ENCODE results near the gene ACSS1.

Gene ACSS1

GRCh38 chr20:25046181-25046641, 11.7 kb downstream of the ACSS1 start:
- no peak for DNase-seq (ENCODE audit: low read depth in 3 of 3)

- DNase-seq (ENCODE audit: low read depth in 3 of 3), result no peak
Measured at GRCh38 chr20:25045343-25045712, 12.6 kb downstream of the ACSS1 start.

DNA sequence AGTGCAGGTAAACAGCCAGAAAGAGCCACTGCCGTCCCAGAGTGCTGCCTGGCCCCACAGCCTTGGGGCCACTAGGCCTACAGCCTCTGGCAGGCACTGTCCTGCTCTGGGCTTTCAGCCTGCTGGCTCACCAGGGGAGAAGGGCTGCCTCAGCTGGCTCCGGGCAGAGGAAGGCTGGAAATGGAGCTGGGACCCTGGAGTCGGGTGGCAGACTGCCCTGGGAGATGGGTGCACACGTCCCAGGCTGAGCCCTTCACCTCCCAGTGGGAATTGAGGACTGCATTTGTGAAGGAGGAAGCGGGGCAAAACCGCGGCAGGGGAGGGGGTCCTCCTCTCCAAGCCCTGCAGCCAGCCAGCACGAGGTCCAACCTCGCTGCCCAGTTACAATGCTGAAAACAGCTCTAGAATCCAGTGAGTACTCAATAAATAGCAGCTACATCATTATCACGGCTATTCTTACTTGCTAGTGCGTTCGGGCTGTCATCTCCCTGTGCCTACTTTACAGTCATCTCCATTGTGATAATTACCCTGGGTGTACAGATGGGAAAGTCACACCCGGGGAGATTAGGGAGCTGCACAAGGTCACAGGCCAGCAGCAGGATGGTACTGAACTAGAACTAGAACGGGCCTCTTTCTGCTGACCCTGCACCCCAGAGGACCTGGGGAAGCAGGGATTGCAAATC, 13.1 kb downstream of the ACSS1 start:
- DNase-seq (ENCODE audit: low read depth in 3 of 3), result no peak

DNA sequence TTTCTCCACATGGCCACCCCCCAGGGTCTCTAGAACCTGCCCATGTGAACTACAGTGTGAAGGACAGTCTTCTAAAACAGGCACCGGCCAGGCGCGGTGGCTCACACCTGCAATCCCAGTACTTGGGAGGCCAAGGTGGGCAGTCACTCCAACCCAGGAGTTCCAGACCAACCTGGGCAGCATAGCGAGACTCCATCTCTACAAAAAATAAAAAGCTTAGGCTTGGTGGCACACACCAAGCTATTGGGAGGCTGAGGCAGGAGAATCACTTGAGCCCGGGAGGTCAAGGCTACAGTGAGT, 13.7 kb downstream of the ACSS1 start:
- DNase-seq (ENCODE audit: low read depth in 3 of 3), result no peak

DNA sequence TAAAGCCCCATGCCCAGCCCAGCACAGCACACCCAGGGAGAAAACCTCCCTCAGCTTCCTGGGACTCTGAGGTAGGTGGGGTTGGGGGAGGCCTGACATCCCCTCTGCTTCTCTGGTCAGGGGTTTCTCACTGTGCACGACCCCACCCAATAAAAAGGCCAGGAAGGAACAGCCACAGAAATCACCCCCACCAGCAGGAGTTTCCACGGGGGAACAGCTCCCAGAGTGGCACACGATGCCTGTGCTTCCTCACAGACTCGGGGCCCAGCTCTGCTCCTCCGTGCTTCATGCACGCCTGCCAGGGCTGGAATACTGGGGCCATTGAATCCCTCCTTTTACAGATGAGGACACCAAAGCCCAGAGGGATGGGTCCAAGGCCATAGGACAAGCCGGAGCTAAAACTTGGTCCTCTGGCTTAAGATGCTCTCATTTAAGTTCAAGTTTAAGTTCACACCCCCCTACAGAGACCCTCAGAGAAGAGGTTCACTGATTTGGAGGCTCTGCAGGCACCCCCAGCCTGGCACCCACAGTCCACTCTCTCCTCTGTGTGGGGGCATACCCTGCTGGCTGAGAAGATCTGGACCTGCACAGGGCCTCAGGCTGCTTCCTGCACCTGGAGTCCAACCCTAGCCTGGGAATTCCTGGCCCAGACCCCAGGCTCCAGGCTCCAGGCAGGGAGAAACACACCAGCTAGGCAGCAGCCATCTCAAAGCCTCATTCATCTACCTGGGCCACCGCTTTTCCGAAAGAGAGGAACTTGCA, 14.3 kb downstream of the ACSS1 start:
- no peak for DNase-seq (ENCODE audit: low read depth in 3 of 3)

DNA sequence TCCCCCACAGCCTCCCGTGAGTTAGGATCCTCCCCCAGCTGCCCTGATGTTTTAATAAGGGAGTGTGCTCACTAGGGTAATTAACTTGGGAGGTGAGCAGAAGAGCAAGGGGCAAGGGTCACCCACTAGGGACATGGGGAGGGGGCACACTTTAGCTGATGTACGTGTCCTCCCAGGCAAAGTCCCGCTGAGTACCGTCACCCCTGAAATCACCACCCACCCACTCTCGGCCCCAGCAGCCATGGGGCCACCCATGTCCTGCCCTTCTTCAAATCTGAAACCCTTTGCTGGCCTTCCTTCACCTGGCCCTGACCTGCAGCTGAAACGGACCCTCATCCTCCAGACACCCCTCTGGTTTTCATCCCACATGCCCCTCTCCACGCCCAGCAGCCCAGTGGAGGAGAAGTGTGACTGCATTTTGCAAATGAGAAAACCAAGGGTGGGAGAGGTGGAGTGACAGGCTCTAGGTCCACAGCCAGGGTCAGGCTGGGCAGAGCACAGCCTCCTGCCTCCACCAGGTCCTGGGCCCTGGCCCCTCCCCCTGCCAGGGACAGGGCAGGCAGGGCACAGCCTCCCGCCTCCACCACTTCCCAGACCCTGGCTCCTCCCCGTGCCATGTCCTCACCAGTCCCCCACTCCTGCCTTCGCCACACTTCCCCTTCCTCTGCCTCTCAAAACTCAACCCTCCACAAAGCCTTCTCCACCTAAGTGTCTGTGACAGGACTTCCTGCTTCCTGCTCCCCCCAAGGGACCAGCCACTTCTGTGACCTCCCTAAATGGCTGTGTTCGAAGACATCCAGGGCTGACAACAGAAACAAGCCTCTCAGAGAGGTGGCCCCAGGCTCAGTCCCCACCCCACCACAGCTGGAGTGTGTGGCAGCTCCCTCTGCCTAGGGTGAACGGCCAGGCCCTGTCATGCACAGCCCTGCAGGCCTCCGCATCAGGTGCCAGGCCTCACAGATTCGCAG, 15.1 kb downstream of the ACSS1 start:
- no peak for DNase-seq (ENCODE audit: low read depth in 3 of 3)

DNA sequence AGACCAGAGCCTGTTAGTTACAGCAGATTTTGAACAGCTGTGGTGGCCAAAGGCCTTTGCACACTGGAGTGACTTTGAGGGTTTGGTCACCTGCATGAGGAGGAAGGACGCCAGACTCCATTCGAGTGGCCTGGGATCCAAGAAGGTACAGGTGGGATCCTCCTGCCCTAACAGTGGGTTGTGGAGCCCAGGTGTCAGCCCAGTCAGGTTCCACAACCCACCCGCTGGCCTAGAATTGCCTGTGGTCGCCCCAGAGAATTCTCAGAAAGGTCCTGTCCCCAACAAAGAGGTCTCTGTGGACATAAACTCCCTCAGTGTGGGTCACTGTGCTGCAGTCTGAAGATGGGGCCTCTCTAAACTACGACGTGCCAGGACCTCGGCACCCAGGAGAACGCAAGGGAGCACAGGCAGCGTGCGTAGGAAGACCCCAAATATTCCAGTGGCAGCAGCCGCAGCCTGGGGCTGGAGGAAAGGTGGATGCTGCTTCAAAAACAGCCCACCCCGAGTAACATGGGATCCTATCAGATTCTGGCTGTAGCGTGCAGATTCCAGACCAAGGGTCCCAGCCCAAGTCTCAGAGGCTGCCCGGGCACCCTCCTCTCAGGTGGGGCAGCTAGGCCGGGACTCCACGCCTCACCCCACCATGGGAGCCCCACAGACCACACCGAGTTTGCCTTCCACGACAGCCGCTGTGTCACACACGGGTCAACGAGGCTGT, 16.0 kb downstream of the ACSS1 start:
- DNase-seq (ENCODE audit: low read depth in 3 of 3), result no peak

DNA sequence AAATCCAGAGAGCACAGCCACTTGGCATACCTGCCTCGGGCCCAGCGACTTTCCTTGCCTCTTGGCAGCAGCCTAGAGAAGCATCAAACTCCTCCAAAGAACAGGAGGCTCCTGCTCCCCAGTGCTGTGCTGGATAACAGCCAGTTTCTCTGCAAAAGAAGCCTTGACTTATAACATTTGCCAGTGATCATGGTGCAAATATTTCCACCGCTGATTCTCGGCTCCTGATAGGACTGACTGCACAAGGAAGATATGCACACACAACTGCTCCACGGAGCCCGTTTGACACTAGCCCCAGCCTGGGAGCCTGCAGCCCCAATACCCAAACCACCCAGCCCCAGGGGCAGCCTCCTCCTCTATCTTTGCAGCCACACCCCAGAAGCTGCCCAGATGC, 17.5 kb downstream of the ACSS1 start:
- no peak for DNase-seq (ENCODE audit: low read depth in 3 of 3)

DNA sequence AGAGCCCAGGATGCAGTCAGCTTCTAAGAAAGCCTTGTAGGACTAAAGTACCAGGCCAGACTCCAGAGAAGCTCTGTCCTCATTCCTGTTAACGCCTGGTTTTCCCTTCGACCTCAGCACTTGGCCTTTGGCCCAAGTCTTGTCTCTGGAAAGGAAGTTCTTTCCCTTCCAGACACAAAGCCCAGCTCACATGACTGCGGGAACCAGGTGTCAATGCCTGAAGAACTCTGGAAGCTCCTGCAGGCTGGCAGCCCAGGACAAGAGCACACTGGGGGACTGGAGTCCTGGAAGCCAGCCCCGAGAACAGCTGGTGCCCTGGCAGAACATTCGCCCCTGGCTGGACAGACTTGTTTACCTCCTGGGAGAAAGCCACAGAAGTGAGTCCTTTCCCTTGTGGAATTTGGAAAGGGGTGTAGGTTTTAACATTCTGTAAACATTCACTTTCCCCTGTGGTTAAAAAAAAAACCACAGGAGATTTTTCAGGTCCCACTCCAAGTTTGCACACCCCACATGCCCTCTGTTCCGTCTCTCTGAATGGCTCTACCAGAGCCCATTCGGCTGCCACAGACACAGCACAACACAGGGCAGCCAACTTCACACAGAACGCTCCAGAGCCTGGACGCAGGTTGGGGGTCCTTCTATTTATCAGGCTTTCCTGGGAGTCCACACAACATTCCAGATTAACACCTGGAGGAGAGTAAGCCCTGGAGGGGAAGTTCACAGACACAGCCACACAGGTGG, 18.1 kb downstream of the ACSS1 start:
- no peak for DNase-seq (ENCODE audit: low read depth in 3 of 3)

DNA sequence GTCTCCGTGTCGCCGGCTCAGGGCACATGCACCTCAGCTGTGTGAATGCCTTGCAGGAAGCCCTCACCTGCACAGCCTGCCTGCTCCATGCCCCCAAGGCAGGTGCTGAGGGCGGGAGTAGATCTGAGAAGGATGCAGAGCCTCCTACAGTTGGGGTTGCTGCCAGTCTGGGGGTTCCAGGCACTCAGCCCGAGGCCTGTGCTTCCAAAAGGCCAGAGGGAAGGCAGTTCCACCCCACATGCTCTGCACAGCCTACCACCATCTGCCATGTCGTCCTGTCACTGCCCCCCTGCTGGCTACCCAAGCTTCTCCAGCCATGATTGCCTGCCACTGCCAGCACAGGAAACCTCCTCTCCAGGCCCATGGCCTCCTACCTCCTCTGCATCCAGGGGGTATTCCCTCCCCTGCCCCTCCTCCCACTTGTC, 19.3 kb downstream of the ACSS1 start:
- DNase-seq (ENCODE audit: low read depth in 3 of 3), result no peak

- no peak for DNase-seq (ENCODE audit: low read depth in 3 of 3)
Measured at GRCh38 chr20:25038103-25038410, 19.9 kb downstream of the ACSS1 start.

DNA sequence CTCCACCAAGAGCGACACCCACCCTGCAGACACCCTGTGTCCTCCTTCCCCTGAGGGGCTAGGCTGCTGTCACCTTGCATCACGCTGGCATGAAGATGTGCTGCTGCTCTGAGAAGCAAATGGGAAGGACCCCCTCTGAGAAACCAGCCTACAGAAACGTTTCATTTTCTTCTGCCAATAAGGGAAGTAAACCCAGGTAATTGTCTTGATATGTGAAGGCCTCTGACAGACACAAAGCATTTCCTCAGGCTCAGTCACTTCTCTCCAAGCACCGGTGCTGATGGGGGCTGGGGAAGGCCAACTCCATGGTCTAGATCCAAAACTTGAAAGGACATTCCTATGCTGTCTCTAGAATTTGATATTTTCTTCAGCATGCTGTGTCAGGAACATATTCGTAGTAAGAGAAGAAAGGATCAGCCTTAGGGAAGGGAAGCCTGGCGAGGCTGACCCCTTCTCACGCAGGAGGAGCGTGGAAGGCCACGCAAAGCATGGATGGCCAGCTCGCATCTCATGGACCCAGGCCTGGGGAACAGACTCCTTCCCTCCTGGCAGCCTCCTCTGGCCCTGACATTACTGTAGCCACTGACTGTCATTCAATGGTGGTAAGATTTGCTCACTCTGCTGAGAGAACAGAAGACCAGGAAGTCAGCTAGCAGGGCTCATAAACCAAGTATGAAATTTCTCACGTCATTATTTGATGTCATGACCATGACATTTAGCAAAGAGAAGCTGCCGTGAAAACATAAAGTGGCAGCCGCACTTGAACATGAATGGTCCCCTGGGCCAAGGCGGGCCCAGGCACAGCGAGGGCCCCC, 20.4 kb downstream of the ACSS1 start:
- DNase-seq (ENCODE audit: low read depth in 3 of 3), result no peak

- no peak for DNase-seq (ENCODE audit: low read depth in 3 of 3)
Measured at GRCh38 chr20:25036331-25036936, 21.5 kb downstream of the ACSS1 start.

DNA sequence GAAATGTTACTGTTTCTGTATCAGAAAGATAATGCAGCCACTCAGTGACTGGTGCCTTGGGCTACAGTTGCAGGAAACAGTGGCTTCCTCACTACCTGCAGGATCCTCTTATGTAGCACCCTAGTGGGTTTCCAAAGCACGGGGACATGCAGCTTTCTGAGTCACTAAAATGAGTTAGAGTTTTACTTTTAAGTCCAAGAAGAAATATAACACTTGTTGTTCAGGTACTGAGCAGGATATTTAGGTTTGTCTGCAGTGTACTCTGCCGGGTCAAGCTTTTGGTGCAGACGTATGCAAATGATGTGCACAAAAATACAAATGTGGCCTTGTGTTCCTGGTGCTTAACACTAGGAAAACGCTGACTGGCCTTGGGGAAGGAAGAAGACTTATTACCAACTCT, 22.0 kb downstream of the ACSS1 start:
- no peak for DNase-seq (ENCODE audit: low read depth in 3 of 3)

DNA sequence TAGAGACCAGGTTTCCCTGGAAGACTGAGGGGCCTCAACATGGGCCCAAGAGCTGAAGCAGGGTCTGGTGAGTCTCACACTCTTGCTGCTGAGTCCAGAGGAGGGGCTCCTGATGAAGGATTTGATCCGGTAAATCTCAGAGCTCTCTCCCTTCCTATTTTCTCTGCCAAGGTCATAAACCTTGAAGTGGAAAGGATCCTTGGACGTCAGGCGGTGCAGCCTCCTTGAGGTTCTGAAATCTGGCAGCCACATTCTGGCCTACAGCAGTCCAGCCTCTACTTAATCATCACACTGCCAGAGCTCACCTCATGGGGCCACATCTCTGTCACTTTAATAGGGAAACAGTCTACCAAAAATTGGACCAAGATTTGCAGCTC, 24.0 kb downstream of the ACSS1 start:
- DNase-seq (ENCODE audit: low read depth in 3 of 3), result no peak

DNA sequence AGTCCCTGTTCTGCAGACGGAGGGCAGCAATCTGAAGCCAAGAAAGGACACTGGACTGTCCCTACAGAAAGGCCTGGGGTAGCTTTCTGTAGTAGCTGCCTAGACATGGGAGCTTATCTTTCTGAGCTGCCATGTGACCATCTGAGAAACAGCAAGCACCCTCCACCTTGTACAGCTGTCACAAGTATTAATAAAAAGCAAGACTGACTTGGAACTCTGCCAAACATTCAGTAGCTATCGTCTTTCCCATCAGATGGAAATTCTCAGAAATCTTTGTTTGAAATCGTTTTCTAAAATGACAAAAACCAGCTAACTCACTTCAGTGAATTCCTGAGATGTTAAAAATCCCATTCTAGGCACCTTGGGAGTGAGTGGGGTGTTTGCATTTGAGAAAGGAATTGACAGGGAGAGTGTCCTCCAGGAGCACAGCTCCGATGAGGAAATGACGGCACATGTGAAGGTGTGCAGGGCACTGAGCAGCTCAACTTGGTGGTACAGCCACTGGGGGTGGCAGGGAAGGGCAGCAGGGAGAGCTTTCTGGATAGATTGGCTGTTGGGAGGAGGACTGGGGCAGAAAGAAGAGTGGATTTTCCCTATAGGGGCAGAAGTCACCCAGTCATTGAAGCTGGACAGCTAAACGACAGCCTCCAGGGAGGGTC, 24.5 kb downstream of the ACSS1 start:
- no peak for DNase-seq (ENCODE audit: low read depth in 3 of 3)

DNA sequence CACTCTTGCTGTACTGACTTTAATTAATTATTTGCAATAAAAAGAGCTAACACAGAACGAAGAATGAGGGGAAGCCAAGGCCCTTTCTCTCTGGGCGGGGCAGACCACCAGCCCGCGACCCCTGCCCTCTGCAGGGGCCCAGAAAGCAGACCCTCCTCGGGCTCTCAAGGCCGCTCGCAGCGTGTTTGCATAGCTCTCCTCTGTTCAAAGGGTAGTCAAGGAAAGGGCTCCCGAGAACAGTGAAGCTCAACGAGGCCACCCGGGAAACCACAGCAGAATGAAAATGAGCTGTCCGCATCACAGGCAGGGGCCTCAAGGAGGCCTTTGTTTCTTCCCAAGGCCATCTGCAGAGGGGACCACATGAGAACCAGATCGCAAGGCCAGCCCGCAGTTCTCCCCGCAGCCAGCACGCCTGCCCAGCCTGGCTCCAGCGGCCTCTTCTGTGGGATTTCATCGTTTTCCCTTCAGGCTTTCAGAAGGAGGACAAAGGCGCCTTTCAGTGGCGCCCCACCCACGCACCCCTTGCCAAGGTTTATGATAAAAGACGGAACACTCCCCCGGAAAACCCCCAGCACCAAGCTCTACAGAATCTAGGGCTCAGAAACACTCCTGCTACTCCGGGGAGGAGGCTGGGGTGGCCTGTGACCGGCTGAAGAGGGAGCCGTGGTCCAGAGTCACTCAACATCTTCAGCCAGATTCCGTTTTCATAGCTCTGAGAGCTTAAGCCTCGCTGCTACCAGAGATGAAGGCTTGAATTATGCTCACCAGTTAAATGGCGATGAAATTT, 25.3 kb downstream of the ACSS1 start:
- DNase-seq (ENCODE audit: low read depth in 3 of 3), result no peak

DNA sequence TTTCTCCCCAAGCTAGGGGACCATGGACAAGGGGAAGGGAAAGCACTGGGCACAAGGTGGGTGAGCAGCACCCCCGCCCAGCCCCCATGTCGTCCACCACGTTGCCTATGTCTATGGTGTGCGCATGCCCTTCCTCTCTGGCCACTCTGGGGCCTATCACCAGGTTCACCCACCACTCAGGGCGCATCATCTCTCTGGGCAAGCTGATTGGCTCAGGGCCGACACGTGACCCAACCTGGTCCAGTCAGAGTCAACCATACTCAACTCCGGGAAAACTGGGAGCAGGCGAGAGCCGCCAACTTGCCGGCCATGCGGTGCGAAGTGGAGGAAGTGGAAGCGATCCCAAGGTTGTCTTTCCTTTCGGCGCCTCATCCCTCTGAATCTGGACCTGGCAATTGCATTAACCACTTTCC, 25.9 kb downstream of the ACSS1 start:
- no peak for DNase-seq (ENCODE audit: low read depth in 3 of 3)

DNA sequence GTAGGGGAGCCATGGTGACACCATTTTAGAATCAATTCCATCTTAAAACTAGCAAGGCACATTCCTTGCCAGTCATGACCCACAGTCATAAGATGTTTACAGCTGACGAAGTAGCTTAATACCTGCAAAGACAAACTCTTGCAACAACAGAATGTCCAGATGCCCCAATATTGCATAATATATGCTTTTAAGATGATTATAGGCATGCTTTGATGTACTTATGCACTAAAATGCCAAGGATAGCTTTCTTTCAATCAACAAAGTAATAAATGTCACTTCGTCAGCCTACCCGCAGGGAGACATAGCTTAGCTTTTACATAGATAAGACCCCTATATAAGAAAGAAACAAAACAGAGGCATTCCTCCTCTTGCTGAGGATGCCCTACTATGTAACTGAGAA, 26.7 kb downstream of the ACSS1 start:
- no peak for DNase-seq (ENCODE audit: low read depth in 3 of 3)

All from stimulated activated CD4-positive, alpha-beta T cell treated with anti-CD3 and anti-CD28 coated beads, TNF-alpha, amount 100 ng/mL, for 4 hours (primary cell).